HPDE6-E6E7 (cell line): ENCODE measurements around the gene VCPKMT.

Source experiments
- DNase-seq: peaks from one replicate; pipeline ENCODE4 v3.0.0; 2011; ENCODE audit warnings: missing footprints; ENCODE audit errors: extremely low spot score

VCPKMT gene

DNA sequence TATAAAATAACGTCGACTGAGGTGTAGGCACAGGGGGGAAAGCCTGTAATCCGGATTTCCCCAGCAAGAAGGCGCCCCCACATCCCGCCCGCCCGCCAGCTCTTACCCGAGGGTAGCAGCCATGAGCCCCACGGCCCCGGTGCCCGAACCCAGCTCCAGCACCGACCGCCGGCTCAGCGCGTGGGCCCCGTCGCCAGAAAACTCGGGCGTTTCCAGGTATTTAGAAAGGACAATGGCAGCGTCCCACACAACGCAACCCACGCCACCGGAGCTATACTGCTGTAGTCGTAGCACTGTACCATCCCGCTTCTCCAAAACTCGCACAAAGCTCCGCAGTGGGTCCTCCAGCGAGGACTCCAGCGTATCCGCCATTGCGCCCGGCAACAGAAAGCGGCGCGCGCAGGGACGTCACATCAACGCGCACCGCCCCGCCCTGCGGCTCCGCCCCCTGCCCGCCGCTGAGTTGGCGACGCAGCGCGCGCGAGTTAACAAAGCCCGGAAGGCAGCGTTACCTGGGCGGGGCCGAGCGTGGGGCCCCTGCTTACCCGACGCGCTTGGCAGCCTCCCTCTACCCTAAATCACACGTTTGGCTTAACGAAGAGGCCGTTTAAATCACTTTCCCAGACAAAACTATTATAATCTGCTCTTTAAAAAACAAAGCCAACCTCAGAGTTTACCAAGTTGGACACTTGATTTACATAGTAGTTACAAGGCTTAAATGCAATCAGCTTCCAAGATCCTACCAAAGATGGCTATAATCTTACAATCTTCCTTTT is at the start of gene VCPKMT:
TSS of gene VCPKMT (minus strand) at position 392 of the 776 bp plus-strand sequence. CDS start at position 372, 20 bp downstream.
- DNase-seq, result peak; percentile 80

DNA sequence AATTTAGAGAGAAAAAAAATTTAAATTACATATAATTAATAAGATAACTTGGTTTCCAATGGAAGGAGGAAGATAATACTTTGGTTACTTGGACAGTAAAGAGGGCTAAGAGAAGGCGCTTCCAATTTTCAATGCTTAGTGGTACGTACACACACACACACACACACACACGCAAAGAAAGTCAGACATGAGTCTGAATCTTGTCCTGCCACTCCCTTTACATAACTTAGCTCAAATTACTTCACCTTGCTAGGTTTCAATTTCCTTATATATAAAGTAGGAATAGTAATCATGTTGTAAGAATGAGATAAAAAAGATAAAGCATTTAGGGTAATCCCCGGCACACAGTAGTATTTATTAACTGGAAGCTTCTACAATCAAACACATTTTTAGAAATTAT is 39.7 kb upstream of the VCPKMT start:
- DNase-seq, result peak; percentile 2

DNA sequence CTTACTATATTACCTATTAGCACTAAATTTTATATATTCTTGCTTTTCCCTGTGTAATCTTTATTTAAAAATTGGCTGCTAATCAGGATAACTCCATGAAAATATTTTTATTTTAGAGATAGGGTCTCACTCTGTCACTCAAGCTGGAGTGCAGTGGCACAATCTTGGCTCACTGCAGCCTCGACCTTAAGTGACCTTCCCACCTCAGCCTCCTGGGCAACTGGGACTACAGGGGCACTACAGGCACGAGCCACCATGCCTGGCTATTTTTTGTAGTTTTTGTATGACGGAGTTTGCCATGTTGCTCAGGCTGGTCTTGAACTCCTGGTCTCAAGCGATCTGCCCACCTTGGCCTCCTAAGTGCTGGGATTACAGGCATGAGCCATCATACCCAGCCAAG is 32.4 kb upstream of the VCPKMT start:
- DNase-seq, result no peak

DNA sequence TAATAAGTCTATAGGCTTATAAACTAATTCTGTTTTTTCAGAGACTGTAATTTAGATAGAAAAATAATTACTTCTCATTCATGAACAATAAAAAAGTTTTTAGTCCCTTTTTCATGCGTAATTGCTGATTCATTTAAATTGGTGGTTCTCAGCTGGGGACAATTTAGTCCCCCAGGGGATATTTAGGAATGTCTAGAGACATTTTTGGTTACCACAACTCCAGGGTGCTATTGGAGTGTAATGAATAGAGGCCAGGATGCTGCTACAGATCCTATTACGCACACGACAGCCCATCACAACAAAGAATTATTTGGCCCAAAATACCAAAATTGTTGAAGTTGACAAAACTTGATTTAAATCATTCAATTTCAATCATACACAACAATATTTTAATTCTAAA is 22.8 kb upstream of the VCPKMT start:
- DNase-seq, result no peak

DNA sequence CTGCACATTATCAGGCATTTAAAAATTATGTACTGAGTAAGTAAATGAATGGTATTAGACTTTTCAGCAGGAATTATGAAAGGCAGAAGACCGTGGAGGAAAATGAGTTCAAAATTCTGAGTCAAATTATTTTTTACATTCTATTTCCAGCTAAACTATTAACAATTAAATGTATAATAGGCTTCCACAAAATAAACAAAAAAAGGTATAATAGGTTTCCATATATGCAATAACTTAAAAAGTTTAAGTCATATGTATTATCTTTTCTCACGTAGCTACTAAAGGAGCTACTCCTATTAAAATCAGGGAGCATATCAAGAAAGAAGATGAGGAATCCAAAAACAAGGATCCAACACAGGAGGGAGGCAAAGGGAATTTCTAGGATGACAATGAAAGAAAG is 11.4 kb upstream of the VCPKMT start:
- DNase-seq, result no peak

DNA sequence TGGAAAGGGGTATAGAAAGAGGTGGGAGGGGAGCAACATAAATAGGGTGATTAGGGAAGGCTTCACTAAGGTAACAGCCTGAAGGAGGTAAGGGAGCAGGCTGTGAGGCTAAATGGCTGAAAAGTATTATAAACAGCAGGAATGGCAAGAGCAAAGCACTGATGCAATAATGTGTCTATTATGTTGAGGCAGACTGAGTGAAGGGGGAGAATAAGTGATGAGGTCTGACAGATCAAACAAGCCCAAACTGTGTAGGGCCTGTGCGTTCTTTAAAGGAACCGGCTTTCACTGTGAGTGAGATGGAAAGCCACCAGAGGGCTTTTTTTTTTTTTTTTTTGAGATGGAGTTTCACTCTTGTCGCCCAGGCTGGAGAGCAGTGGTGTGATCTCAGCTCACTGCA is 6.7 kb upstream of the VCPKMT start:
- no peak for DNase-seq

DNA sequence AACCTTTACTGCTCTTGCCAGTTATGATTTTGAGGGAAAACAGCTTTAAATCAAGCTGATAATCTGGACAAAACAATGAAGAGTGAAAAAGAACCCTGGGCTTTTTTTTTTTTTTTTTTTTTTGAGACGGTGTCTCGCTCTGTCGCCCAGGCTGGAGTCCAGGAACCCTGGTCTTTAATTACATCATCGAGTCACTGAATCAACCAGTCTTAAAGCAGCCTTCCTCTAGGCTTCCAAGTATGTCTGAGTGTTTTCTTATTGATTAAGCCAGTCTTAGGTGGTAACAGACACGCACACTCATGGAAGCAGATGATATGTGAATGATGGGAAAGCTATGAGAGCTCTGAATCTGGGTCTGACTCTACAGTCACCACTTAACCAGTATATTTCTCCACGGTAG is 5.9 kb upstream of the VCPKMT start:
- DNase-seq, result no peak

DNA sequence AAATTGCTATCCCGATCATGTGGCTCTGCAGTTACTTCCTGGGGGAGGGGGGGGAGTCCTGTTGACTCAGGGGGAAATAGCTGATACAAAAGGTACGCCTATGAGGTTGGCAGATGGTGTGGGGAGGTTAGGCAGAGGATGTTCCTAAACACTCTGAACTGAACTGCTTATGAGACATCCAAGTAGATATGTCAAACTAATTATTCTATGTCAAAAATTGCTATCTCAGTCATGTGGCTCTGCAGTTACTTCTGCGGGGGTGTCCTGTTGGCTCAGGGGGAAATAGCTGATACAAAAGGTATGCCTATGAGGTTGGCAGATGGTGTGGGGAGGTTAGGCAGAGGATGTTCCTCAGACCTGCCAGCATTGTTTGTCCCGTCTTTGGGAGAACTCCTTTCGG is 5.1 kb upstream of the VCPKMT start:
- DNase-seq, result no peak

DNA sequence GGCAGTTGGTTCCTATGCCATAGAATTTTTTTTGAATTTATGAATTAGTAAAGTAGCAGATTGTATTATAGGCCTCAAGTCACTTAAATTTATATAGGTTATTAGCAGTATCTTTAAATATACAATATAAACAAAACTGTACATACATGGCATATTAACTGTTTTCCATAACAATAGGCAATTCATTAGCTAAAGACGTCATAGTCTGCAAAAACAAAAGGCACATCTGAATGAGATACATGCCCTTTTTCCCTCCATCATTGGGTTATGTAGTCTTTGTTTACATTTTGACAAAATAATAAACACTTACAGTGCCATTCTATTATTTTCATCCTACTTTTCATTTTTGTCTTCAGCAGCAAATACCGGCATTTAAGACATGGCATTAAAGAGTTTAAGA is 1.1 kb upstream of the VCPKMT start:
- no peak for DNase-seq

DNA sequence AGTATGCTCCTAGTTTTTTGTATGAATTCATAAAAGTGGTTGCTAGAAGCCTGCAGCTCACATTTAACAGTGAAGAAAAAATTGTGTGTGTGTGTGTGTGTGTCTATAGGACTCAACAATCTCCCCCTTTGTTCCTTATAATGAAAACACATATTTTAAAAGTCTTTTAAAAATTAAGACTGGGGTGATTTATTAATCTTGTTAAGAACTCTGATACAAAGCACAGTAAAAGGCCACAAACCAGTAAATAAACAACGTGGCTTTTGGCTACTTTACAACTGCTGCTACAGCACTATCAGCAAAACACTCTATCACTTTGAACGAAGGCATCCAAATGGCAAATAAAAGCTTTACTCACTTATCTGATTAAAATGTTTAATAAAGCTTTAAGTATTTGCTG is 594 bp upstream of the VCPKMT start:
- DNase-seq, result no peak

DNA sequence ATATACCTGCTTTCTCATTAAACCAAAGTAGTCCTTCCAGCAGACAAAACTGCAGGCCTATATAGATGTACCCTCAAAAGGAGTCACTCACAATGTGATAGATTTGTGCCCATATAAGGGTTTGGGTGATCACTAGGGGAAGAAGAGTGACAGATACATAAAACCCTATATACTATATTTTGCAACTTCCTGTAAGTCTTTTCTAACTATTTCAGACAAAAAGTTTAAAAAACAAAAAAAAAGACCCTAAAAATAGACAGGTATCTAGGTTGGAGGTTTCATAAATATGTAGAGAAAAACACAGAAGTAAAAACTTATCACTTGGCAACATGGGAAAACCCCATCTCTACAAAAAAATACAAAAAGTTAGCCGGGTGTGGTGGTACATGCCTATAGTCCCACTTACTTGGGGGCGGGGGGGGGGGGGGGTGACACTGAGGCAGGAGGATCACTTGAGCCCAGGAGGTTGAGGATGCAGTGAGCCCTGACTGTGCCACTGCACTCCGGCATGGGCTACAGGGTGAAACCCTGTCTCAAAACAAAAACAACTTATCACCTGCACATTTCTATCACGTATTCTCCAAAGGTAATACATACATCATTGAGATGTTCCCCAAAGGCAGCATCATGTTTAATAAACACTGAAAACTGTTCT is 2.9 kb downstream of the VCPKMT start:
- no peak for DNase-seq

DNA sequence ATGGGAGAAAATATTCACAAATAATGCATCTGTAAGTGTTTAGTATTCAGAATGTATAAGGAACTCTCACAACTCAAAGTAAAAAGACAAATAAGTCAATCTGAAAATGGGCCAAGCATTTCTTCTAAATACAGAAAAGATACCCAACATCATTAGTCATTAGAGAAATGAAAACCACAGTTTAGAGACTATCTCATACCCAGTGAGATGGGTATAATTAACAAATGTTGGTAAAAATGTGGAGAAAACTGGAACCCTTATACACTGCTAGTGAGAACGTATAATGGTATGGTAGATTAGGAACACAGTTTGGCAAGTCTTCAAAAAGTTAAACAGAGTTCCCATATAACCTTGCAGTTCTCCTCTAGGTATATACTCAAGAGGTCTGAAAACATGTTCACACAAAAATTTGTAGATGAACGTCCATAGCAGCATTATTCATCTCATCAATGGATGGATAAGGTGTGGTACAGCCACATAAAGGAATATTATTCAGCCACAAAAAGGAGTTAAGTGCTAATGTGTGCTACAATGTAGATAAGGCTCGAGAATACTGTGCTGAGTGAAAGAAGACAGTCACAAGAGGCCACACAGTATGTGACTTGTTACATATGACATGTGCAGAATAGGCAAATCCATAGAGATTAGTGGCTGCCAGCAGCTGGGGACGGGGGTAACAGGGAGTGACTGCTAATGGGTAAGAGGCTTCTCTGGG is 5.9 kb downstream of the VCPKMT start:
- no peak for DNase-seq

DNA sequence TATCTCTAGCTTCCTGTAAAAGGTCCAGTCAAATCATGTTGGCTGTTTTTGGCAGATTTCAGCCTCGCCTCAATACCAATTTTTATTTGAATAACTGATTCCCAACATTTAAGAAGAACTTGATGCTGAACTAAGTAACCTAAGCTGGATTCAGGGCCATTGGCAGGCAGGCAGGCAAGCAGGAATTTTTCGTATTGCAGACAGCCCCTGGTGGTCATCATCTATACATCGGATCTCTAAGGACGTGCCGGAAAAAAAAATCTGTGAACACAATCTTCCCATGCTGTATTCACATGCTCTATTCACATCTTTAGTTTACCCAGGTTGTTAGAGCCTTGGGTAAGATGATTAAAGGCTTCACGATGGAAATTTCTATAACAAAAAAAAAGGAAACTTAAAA is 7.0 kb downstream of the VCPKMT start:
- no peak for DNase-seq

DNA sequence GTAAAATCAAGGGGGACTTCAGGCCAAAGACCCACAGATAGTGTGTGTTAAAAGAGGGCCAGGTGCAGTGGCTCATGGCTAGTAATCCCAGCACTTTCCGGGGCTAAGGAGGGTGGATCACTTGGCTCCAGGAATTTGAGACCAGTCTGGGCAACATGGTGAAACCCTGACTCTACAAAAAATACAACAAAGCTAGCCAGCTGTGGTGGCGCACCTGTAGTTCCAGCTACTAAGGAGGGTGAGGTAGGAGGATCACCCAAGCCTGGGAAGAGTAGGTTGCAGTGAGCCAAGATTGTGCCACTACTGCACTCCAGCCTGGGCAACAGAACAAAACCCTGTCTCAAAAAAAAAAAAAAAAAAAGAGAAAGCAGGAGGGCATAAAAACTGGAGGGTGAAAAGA is 8.5 kb downstream of the VCPKMT start:
- DNase-seq, result no peak

DNA sequence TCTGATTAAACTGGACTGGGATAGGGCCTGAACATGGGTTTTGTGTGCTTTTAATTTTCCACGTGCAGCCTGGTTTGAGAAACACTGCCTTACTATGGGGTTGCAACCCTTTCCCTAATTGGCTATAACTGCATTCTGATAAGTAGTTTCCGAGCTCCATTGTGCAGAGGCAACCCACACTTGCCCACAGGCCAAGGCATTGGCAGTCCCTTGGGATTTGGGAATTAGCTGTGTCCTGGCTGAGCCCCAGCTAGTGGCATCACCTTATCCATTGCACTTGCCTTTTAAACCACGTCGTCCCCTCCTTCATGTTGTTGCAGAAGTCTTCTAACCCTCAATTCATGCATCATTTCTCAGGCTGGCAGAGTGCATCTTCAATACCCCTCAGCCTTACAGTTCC is 10.2 kb downstream of the VCPKMT start:
- DNase-seq, result no peak

DNA sequence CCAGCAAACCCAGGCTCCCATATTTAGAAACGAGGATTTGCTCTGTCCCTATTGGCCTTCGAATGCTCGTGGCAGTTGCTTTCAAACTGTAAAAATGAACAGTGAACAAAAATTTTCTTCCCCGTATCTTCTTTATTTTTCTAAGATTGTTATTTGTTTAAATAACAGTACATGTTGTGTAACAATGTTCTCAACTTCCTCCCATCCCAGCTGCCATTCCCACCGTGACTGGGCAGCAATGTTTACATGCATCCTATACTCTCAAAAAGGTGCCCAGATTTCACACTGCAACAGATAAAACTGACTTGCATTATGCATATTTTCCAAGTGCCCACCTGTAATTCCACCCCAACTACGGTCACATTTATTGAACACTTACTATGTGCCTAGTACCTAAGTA is 12.8 kb downstream of the VCPKMT start:
- no peak for DNase-seq

DNA sequence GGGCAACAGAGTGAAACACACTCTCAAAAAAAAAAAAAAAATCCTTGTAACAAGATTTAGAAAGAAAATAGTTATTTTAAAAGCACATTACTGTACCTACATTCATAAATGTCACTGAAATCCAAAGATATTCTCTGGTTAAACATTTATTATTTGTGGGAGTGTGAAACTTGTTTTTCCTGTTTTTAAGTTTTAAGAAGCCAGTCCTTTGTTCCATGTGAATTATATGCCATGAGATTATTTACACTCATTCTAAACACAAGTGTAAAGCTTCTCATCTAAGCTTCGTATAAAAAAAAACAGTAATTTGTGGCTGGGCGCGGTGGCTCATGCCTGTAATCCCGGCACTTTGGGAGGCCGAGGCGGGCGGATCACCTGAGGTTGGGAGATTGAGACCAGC is 15.0 kb downstream of the VCPKMT start:
- DNase-seq, result no peak

DNA sequence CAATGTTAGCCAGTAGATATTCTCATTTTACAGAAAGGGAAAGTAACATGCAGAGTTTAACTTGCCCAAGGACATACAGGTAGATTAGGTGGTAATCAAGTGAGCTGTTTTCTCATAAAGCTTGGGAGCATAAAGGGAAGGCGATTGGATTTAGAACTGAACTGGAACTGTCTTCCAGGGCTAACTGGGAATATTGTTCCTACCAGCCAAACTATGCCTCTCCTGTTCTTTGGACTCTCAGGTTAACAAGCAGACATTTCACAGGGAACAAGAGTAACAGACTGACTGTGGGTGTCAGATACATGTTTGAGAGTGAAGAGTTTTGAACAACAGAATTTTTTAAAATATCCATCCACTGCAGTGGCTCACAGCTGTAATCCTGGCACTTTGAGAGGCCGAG is 15.6 kb downstream of the VCPKMT start:
- no peak for DNase-seq

DNA sequence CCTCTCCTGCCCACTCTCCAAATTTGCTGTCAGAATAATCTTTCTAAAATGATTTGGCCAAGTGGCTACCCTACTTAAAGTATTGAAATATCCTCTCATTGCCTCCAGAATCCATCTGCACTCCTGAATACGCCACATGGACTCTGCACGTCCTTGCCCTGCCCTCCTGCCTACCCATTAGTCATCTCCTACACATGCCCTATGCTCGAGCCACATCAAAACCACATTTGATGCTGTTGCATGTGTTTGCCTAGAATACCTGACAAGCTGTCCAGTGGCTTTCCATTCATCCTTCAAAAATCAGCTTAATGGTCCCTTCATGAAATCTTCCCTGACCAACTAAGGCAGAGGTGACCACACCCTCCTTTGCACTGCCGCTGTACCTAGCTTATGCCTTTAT is 17.0 kb downstream of the VCPKMT start:
- DNase-seq, result peak; percentile 45

DNA sequence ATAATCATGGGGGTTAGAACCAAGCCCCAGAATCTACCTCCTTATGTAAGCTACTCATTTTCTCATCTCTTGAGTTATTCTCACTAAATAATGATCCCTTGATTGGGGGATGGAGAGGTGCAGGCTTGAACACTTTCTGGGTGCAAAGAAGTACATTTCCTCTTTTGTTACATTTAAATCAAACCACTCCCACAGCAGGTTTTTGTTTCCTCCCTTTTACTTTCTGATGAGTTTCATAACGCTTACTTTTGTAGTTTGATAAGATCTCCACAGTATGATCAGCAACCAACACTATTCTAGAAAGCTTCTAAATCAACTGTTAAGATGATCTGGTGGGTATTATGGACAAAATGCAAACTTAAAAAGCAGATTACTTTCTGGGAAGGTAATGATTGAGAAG is 20.5 kb downstream of the VCPKMT start:
- DNase-seq, result no peak

DNA sequence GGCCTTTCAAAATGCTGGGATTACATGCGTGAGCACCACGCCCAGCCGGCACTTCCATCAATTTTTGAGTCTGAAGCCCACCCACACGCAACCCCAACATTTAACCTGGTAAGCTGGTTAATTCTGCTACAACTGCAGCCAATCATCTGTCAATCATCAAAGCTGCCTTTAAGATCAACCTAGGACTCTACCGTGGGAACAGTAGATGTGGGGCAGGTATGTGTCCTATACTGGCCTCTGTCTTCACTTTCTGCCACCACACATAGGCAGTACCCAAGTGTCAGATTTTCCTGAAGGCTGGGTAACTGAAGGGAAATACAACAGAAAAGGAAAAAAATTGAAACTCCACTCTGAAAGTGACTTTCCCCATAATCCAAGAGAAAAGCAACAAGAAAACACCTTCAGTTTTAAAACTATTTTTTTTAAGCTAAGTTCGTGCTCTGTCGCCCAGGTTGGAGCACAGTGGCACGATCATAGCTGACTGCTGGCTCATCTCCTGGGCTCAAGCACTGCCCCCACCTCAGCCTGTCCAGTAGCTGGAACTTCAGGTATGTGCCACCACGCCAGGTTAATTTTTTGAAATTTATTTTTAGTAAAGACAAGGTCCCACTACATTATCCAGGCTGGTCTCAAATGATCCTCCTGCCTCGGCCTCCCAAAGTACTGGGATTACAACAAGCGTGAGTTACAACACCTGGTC is 22.2 kb downstream of the VCPKMT start:
- no peak for DNase-seq

DNA sequence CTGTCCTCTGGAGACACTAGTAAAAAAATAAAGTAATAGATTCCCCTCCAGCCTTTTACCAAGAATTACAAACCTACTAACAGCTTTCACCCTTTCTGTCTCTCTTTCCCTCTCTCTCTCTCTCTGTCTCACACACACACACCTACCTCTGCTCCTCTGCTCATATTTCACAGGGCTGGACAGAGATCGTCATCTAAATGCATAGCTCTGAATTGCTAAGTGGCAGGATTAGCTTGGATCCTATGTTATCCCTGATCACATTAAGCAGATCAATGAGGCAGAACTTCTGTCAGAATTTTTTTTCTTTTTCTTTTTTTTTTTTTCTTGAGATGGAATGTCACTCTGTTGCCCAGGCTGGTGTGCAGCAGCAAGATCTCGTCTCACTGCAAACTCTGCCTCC is 22.9 kb downstream of the VCPKMT start:
- no peak for DNase-seq
